NB4 (cell line): ENCODE data around the gene IL34.

Source experiments
- DNase-seq: peaks from one replicate; pipeline ENCODE4 v3.0.0; 2010; ENCODE audit warnings: low read depth
- H3K4me3 ChIP-seq: one replicate; pipeline ENCODE4 v1.5.1; 2011; ENCODE audit warnings: mild to moderate bottlenecking, low read depth, low read length, moderate library complexity
- CTCF ChIP-seq: IDR thresholded peaks from one replicate; pipeline ENCODE4 v1.5.1; 2012; ENCODE audit warnings: low read depth, low read length
- MAX ChIP-seq: IDR thresholded peaks from 2 replicates; pipeline ENCODE4 v1.6.1; 2011; ENCODE audit warnings: low read depth, low read length
- MYC ChIP-seq: IDR thresholded peaks from 2 replicates; pipeline ENCODE4 v1.6.1; 2011; ENCODE audit warnings: low read depth, low read length
- POLR2A ChIP-seq: IDR thresholded peaks from 2 replicates; pipeline ENCODE4 v1.6.1; 2011; ENCODE audit warnings: mild to moderate bottlenecking; ENCODE audit not compliant: insufficient read length; ENCODE audit errors: extremely low read depth

IL34 gene

GRCh38 chr16:70678898-70679670, 32.7 kb downstream of the IL34 start:
- no peak for TF ChIP-seq CTCF
- no peak for TF ChIP-seq MAX
- no peak for TF ChIP-seq MYC
- no peak for TF ChIP-seq POLR2A
- DNase-seq, result no peak
- no peak overlapping the region for H3K4me3 ChIP-seq

GRCh38 chr16:70679671-70680494, 33.5 kb downstream of the IL34 start:
- DNase-seq, result no peak
- no peak overlapping the region for H3K4me3 ChIP-seq
- TF ChIP-seq MAX, result no peak

GRCh38 chr16:70680495-70681381, 34.4 kb downstream of the IL34 start:
- TF ChIP-seq CTCF (no peak), MAX (no peak), MYC (no peak), POLR2A (no peak)
- H3K4me3 ChIP-seq, result no peak overlapping the region
- DNase-seq, result no peak

GRCh38 chr16:70681382-70682238, 35.3 kb downstream of the IL34 start:
- peak overlapping the region; percentile 44 for H3K4me3 ChIP-seq
- DNase-seq, result no peak
- TF ChIP-seq MAX (no peak), POLR2A (no peak), CTCF (no peak), MYC (no peak)

- no peak for DNase-seq
- TF ChIP-seq MYC (no peak), POLR2A (no peak), MAX (no peak), CTCF (no peak)
- peak overlapping the region; percentile 97 for H3K4me3 ChIP-seq
Observed at GRCh38 chr16:70682239-70683145, 36.1 kb downstream of the IL34 start.
